NCI-H2081 (cell line): ENCODE results near the gene PECR.
"Not testable (repeated sequence)": the region's sequence is repeated elsewhere in the genome, so short reads cannot be mapped to it uniquely, and the experiment has no call there.

ENCODE experiments used
- DNase-seq, 2 experiments: peaks; one replicate each; lab custom pipeline; 2025; lab: John Stamatoyannopoulos, UW

The PECR gene

GRCh38 chr2:216029416-216030129 is 52.0 kb downstream of the PECR start:
- no peak for DNase-seq

GRCh38 chr2:216024779-216025336 is 56.8 kb downstream of the PECR start:
- DNase-seq: no peak

GRCh38 chr2:216023055-216023648 is 58.5 kb downstream of the PECR start:
- peak; percentile 28 to 49 for DNase-seq

- DNase-seq: no peak
Observed at GRCh38 chr2:216021768-216022565, 59.6 kb downstream of the PECR start.

- DNase-seq: no peak
Observed at GRCh38 chr2:216018709-216019108, 62.9 kb downstream of the PECR start.

- DNase-seq: no peak
Observed at GRCh38 chr2:216017365-216017764, 64.2 kb downstream of the PECR start.

GRCh38 chr2:216016581-216016980 is 65.0 kb downstream of the PECR start:
- DNase-seq: no peak

- peak; percentile 6 to 60 for DNase-seq
Observed at GRCh38 chr2:216015722-216016464, 65.7 kb downstream of the PECR start.

GRCh38 chr2:216014986-216015385 is 66.6 kb downstream of the PECR start:
- no peak for DNase-seq

- DNase-seq: no peak
Observed at GRCh38 chr2:216014006-216014405, 67.6 kb downstream of the PECR start.

GRCh38 chr2:216013080-216013909 is 68.3 kb downstream of the PECR start, which contains the start of gene MREG:
Gene MREG, minus strand, starts transcription at chr2:216013551. Its CDS starts 224 bp downstream, at chr2:216013327.
- peak; percentile 86 to 87 for DNase-seq

- DNase-seq: no peak
Observed at GRCh38 chr2:216012830-216013079, 68.9 kb downstream of the PECR start.

GRCh38 chr2:216012133-216012829 is 69.3 kb downstream of the PECR start:
- no peak for DNase-seq

- not testable (repeated sequence) for DNase-seq
Observed at GRCh38 chr2:216009215-216009614, 72.4 kb downstream of the PECR start.

- no peak for DNase-seq
Observed at GRCh38 chr2:216008387-216008786, 73.2 kb downstream of the PECR start.

GRCh38 chr2:216006164-216006663 is 75.4 kb downstream of the PECR start:
- no peak for DNase-seq

- DNase-seq: no peak
Observed at GRCh38 chr2:216004697-216005283, 76.8 kb downstream of the PECR start.

- DNase-seq: no peak
Observed at GRCh38 chr2:216003876-216004696, 77.5 kb downstream of the PECR start.

- DNase-seq: no peak
Observed at GRCh38 chr2:216002693-216003092, 78.9 kb downstream of the PECR start.
